IPS DF 6.9 (cell line): ENCODE results near the gene TUBA3D.
"Not testable (repeated sequence)": the region's sequence is repeated elsewhere in the genome, so short reads cannot be mapped to it uniquely, and the experiment has no call there.

Experiments used
- DNase-seq: peaks from one replicate; pipeline ENCODE4 v3.0.0-alpha.2; 2013; ENCODE audit warnings: low read depth, low spot score
- H3K27ac ChIP-seq: one replicate; pipeline ENCODE4 v1.5.1; 2013; ENCODE audit warnings: low read length, control low read depth
- H3K27me3 ChIP-seq: 2 replicates; pipeline ENCODE4 v1.6.1; 2013; ENCODE audit warnings: mild to moderate bottlenecking, low read length; ENCODE audit not compliant: control insufficient read depth, insufficient read depth
- H3K36me3 ChIP-seq: 2 replicates; pipeline ENCODE4 v1.6.1; 2013; ENCODE audit warnings: low read length; ENCODE audit not compliant: control insufficient read depth, insufficient read depth
- H3K4me1 ChIP-seq: 2 replicates; pipeline ENCODE4 v1.6.1; 2013; ENCODE audit warnings: low read length; ENCODE audit not compliant: control insufficient read depth, insufficient read depth
- H3K4me3 ChIP-seq: 2 replicates; pipeline ENCODE4 v1.5.1; 2013; ENCODE audit warnings: mild to moderate bottlenecking, low read length
- H3K9me3 ChIP-seq: 2 replicates; pipeline ENCODE4 v1.6.1; 2013; ENCODE audit warnings: low read length, inconsistent platforms; ENCODE audit not compliant: control insufficient read depth, insufficient read depth
- WGBS: extraction: QIAGEN DNeasy Blood & Tissue Kit; methylation state at CpG from one replicate; pipeline ENCODE4 v1.1.7; 2013; ENCODE audit warnings: mixed read lengths, missing lambda C conversion rate; ENCODE audit not compliant: insufficient read length, insufficient coverage; 5-methylcytosine and 5-hydroxymethylcytosine counted together

The TUBA3D gene

GRCh38 chr2:131483981-131484820, 8.3 kb downstream of the TUBA3D start:
- not testable (repeated sequence) for H3K27me3 ChIP-seq, H3K27ac ChIP-seq, H3K4me3 ChIP-seq, DNase-seq, H3K4me1 ChIP-seq, H3K9me3 ChIP-seq, H3K36me3 ChIP-seq
- no CpG with 5 or more reads among the region's 24 CpGs for whole genome bisulfite sequencing

GRCh38 chr2:131484906-131485460, 9.1 kb downstream of the TUBA3D start:
- WGBS = no CpG with 5 or more reads among the region's 11 CpGs
- not testable (repeated sequence) for H3K36me3 ChIP-seq, H3K27me3 ChIP-seq, DNase-seq, H3K27ac ChIP-seq, H3K4me3 ChIP-seq, H3K4me1 ChIP-seq, H3K9me3 ChIP-seq

GRCh38 chr2:131486201-131486902, 10.4 kb downstream of the TUBA3D start:
- H3K9me3 ChIP-seq, DNase-seq, H3K27ac ChIP-seq, H3K4me3 ChIP-seq, H3K36me3 ChIP-seq, H3K27me3 ChIP-seq, H3K4me1 ChIP-seq: not testable (repeated sequence)
- no CpG with 5 or more reads among the region's 14 CpGs for whole genome bisulfite sequencing

- no peaks in the 10 kb centered on the region for H3K9me3 ChIP-seq
Observed at GRCh38 chr2:131488306-131489205, 12.6 kb downstream of the TUBA3D start.

GRCh38 chr2:131490616-131491468, 14.9 kb downstream of the TUBA3D start:
- H3K9me3 ChIP-seq, DNase-seq, H3K4me3 ChIP-seq, H3K36me3 ChIP-seq, H3K27ac ChIP-seq, H3K4me1 ChIP-seq, H3K27me3 ChIP-seq: not testable (repeated sequence)
- no CpG with 5 or more reads among the region's 20 CpGs for WGBS

More at GRCh38 chr2:131488306-131489205, 12.6 kb downstream of the TUBA3D start:
- Histone ChIP-seq H3K27me3 (no peaks in the 10 kb centered on the region), H3K27ac (no peak overlapping the region), H3K4me1 (no peaks in the 10 kb centered on the region; the same call in 1 of the 2 replicates), H3K36me3 (peaks cover 3% of the 10 kb centered on the region; the same call in 1 of the 2 replicates), H3K4me3 (no peak overlapping the region)
- no CpG with 5 or more reads among the region's 14 CpGs for WGBS
- DNase-seq = no peak

- H3K27me3 ChIP-seq, H3K9me3 ChIP-seq, DNase-seq, H3K4me1 ChIP-seq, H3K36me3 ChIP-seq, H3K27ac ChIP-seq: not testable (repeated sequence)
- peak overlapping the region; percentile 15; the same call in 1 of the 2 replicates for H3K4me3 ChIP-seq
- WGBS = no CpG with 5 or more reads among the region's 22 CpGs
Observed at GRCh38 chr2:131491469-131491836, 15.5 kb downstream of the TUBA3D start.

- H3K4me3 ChIP-seq = peak within 1 kb of the TSS; percentile 96
- not testable (repeated sequence) for DNase-seq
- no CpG with 5 or more reads among the region's 53 CpGs for WGBS
Observed at GRCh38 chr2:131492015-131492417, 16.1 kb downstream of the TUBA3D start, which contains the start of gene MZT2A. TSS of gene MZT2A (minus strand) at chr2:131492397. CDS start at chr2:131492376, 21 bp downstream.

GRCh38 chr2:131492418-131493198, 16.7 kb downstream of the TUBA3D start:
- Histone ChIP-seq H3K36me3 (peaks cover 3% of the 10 kb centered on the region; the same call in 1 of the 2 replicates), H3K4me1 (no peaks in the 10 kb centered on the region; the same call in 1 of the 2 replicates), H3K4me3 (peak overlapping the region; percentile 96), H3K27me3 (no peaks in the 10 kb centered on the region), H3K9me3 (no peaks in the 10 kb centered on the region), H3K27ac (no peak overlapping the region)
- WGBS = no CpG with 5 or more reads among the region's 79 CpGs
- peak; percentile 55 for DNase-seq

More at GRCh38 chr2:131492015-131492417, 16.1 kb downstream of the TUBA3D start, which contains the start of gene MZT2A:
- not testable (repeated sequence) for H3K27ac ChIP-seq, H3K27me3 ChIP-seq, H3K4me1 ChIP-seq, H3K36me3 ChIP-seq, H3K9me3 ChIP-seq
